Prostate gland (tissue), 2 donors: ENCODE results near the gene FOLR1.

Source experiments
- CTCF ChIP-seq, 4 experiments: fragments of 200-600 bp in 2 of 4; fragments of 450-650 bp in 2 of 4; sonication (generic) in 2 of 4; IDR thresholded peaks; 1 replicate in 3 of 4; 2 replicates in 1 of 4; pipeline ENCODE4 v1.5.1; 2016 to 2019; ENCODE audit warnings: antibody characterized with exemption in 4 of 4, mild to moderate bottlenecking in 2 of 4, moderate library complexity in 2 of 4
- POLR2A ChIP-seq: fragments of 450-650 bp; IDR thresholded peaks from one replicate; pipeline ENCODE4 v1.6.1; 2016; ENCODE audit warnings: antibody characterized with exemption, mild to moderate bottlenecking
- POLR2AphosphoS5 ChIP-seq: sonication (generic); formaldehyde crosslinking; IDR thresholded peaks from one replicate; pipeline ENCODE4 v1.6.1; 2017; ENCODE audit warnings: antibody characterized with exemption

- TF ChIP-seq CTCF (IDR thresholded peaks at IDR 0.05) = no peak
- no peak for TF ChIP-seq POLR2A
- no peak for TF ChIP-seq POLR2AphosphoS5
Observed at GRCh38 chr11:72229925-72230763, 38.2 kb downstream of the FOLR1 start.
